Mesothelial cell of epicardium (in vitro differentiated cells): ENCODE results near the gene DNAL4. TPM values are rescaled to one million over a fixed set of nuclear protein-coding genes. Genes with fewer than 3 reads are reported as not detected.

Source experiments
- DNase-seq, 2 experiments: peaks; one replicate each; pipeline ENCODE4 v3.0.0; 2021; ENCODE audit warnings: low spot score in 2 of 2; ENCODE audit not compliant: unreplicated experiment in 2 of 2
- H3K27ac Mint-ChIP-seq: 2 replicates; pipeline ENCODE4 v1.8.0; 2021; ENCODE audit warnings: mixed read lengths
- H3K27me3 Mint-ChIP-seq: 2 replicates; pipeline ENCODE4 v1.8.0; 2021; ENCODE audit warnings: low read depth, mixed read lengths
- H3K36me3 Mint-ChIP-seq: 2 replicates; pipeline ENCODE4 v1.8.0; 2021; ENCODE audit warnings: mixed read lengths
- H3K4me1 Mint-ChIP-seq: 2 replicates; pipeline ENCODE4 v1.8.0; 2021; ENCODE audit warnings: mixed read lengths
- H3K4me3 Mint-ChIP-seq: 2 replicates; pipeline ENCODE4 v1.8.0; 2021; ENCODE audit warnings: mild to moderate bottlenecking, moderate library complexity, mixed read lengths
- H3K9me3 Mint-ChIP-seq: 2 replicates; pipeline ENCODE4 v1.8.0; 2021; ENCODE audit warnings: mixed read lengths
- total RNA-seq: library from RNA; stranded (reverse); gene quantifications from 3 replicates; pipeline ENCODE4 v1.2.1, GENCODE V29; 2021
- TF ChIP-seq, protein P1 (sequence below): fragments of 200-600 bp; sonication (generic); IDR thresholded peaks from one replicate; pipeline ENCODE4 v1.5.0; 2021; ENCODE audit warnings: antibody characterized with exemption; ENCODE audit not compliant: unreplicated experiment

The DNAL4 gene
- total RNA-seq, 1 donor from 2014 or later: 15.9 TPM

DNA sequence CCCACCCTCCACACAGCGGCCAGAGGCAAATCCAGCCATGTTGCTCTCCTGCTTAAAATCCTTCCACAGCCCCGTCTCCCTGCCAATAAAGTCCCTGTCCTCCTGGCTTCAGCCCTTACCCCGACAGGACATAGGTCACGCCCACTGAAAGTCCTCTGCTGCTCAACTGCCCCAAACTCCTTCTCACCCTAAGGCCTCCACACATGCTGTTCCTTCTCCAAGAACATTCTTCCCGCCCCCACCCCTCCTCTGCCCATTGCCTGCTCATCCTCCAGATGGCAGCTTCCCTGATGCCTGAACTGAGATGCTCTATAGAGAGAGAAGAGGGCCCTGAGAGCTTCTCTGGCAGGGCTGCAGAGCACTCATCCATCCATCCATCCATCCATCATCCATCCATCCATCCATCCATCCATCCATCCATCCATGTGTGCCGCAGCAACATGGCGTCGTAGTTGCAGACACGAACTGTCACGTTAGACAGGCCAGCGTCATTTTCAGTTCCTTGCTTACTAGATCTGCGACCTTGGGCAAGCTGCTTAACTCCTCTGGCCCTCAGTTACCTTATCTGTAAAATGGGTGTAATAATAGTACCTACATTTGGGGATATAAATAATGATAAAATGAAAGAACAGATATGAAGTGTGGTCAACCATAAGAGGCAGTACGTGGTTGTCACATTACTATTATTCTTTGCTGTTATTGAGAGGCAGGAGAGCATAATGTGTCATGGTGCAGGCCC lies 40.4 kb upstream of the DNAL4 start:
- TF ChIP-seq, protein P1, sequence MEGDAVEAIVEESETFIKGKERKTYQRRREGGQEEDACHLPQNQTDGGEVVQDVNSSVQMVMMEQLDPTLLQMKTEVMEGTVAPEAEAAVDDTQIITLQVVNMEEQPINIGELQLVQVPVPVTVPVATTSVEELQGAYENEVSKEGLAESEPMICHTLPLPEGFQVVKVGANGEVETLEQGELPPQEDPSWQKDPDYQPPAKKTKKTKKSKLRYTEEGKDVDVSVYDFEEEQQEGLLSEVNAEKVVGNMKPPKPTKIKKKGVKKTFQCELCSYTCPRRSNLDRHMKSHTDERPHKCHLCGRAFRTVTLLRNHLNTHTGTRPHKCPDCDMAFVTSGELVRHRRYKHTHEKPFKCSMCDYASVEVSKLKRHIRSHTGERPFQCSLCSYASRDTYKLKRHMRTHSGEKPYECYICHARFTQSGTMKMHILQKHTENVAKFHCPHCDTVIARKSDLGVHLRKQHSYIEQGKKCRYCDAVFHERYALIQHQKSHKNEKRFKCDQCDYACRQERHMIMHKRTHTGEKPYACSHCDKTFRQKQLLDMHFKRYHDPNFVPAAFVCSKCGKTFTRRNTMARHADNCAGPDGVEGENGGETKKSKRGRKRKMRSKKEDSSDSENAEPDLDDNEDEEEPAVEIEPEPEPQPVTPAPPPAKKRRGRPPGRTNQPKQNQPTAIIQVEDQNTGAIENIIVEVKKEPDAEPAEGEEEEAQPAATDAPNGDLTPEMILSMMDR: no peak
- DNase-seq: no peak
- Mint-ChIP-seq H3K4me3 (no peak overlapping the region), H3K36me3 (no peaks in the 10 kb centered on the region), H3K9me3 (no peaks in the 10 kb centered on the region), H3K4me1 (no peaks in the 10 kb centered on the region), H3K27ac (no peak overlapping the region), H3K27me3 (peaks cover 50% of the 10 kb centered on the region)

DNA sequence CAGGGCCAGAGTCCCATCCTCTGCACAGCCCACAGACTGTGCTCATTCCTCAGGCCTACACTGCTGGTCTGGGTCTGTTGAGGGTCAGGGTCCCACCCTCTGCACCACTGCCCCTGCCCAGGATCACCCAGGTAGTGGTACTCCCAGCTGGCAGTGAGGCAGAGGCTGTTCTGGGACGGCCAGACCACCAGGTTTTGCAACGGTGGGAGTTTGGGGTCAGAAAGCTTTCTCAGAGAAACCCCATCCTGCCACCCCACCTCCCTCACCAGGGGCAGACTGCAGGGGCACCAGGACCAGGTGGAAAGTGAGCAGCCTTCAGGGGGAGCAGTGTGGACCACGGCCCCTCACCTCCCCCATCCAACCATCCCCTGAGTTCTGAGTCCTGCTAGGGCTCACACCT lies 39.1 kb upstream of the DNAL4 start:
- Mint-ChIP-seq H3K27ac (no peak overlapping the region), H3K36me3 (no peaks in the 10 kb centered on the region), H3K4me3 (no peak overlapping the region), H3K9me3 (no peaks in the 10 kb centered on the region), H3K27me3 (peaks cover 41% of the 10 kb centered on the region), H3K4me1 (no peaks in the 10 kb centered on the region)
- TF ChIP-seq, protein P1: no peak
- DNase-seq: no peak

DNA sequence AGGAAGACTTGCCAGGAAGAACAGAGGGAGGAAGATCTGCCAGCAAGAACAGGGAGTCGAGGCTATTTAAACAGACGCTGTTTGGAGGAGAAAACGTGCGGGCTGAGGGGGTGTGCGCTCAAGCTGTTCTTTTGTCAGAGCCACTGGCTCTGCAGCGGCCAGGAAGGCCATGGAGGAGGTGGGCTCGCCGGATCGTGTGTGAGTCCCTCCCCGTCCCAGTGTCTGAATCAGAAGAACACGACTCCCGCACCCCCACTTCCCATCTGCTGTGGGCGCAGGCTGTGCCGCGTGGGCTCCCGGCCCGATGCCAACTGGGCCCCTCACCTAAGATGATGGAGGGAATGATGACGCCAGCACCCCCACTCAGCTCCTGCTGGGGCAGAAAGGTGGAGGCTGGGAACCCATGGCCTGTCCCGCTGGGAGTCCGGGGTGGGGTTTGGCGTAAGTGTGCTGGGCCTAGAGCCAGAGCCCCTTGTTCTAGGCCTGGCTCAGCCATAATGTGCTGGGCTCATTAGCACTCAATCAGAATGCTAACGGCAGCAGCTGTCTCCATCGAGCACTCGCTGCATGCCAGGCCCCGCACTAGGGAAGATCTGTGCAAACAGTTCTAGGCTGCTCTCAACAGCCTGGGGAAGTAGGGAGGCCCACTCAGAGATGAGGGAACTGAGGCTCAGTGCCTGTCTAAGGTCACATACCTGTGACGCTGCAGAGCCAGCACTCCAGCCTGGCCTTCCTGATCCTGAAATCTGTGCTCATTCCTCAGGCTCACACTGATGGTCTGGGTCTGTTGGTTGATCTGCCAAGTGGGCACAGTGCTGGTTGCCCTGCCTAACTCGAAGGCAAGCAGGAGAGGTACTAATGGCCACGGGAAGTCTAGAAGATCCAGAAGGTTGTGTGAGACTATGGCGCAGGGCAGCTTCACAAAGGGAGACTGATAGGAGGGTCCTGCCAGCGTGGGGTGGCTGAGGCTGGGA lies 38.3 kb upstream of the DNAL4 start:
- Mint-ChIP-seq H3K27ac (no peak overlapping the region), H3K4me1 (no peaks in the 10 kb centered on the region), H3K9me3 (no peaks in the 10 kb centered on the region), H3K27me3 (peaks cover 37% of the 10 kb centered on the region), H3K36me3 (no peaks in the 10 kb centered on the region), H3K4me3 (no peak overlapping the region)
- TF ChIP-seq, protein P1: no peak
- no peak for DNase-seq

DNA sequence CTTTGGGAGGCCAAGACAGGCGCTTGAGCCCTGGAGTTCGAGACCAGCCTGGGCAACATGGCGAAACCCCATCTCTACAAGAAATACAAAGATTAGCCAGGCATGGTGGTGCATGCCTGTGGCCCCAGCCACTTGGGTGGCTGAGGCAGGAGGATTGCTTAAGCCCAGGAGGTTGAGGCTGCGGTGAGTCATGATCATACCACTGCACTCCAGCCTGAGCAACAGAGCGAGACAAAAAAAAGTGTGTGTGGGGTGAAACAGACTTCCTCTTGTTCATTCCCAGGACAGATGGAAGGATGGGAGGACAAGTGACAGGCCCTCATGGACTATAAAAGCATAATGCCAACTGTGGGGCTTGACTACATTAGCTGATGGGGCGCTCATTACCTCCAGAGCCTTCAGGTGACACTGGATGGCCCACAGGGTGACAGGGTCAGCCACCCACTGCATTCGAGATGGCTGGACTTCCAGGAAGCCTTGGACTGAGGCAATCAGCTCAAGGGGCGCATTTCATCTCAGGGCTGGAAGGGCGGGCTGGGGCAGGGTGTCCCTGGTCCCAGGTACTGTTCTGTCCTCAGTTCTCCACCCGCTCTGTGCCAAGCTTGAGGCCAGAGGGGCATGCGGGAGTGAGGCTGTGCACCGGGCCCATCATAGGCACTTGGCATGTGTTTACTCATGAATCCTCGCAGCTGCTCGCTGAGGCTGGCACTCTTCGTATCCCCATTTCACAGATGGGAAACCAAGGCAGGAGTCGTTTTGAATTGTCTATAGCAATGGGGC lies 37.4 kb upstream of the DNAL4 start:
- no peaks in the 10 kb centered on the region for H3K4me1 Mint-ChIP-seq
- no peak overlapping the region for H3K27ac Mint-ChIP-seq
- peaks cover 29% of the 10 kb centered on the region for H3K27me3 Mint-ChIP-seq
- TF ChIP-seq, protein P1: no peak
- no peaks in the 10 kb centered on the region for H3K9me3 Mint-ChIP-seq
- no peak for DNase-seq
- no peak overlapping the region for H3K4me3 Mint-ChIP-seq
- no peaks in the 10 kb centered on the region for H3K36me3 Mint-ChIP-seq

DNA sequence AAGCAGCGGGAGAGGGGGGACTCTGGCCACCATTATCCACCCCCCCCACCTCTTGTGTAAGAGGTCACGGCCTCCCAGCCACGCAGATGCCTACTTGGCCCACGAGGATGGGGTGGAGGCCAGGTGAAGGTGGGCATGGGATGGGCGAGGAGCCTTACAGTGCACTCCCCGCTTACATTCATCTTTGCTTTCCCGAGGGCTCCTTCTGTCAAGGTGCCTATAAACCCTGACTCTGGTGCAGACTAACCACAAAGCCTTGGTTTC lies 36.8 kb upstream of the DNAL4 start:
- Mint-ChIP-seq H3K9me3 (no peaks in the 10 kb centered on the region), H3K4me1 (no peaks in the 10 kb centered on the region), H3K4me3 (no peak overlapping the region), H3K27ac (no peak overlapping the region), H3K36me3 (no peaks in the 10 kb centered on the region), H3K27me3 (peaks cover 23% of the 10 kb centered on the region)
- TF ChIP-seq, protein P1: no peak
- no peak for DNase-seq
